Parathyroid adenoma (tissue), 2 donors: ENCODE measurements around the gene TECTB.

ENCODE experiments used
- H2AFZ ChIP-seq: fragments of 300-600 bp; sonication (generic); one replicate; pipeline ENCODE4 v1.7.0; 2017; ENCODE audit warnings: antibody characterized with exemption, mild to moderate bottlenecking
- H3K27ac ChIP-seq: fragments of 300-600 bp; sonication (generic); one replicate; pipeline ENCODE4 v1.7.0; 2017
- H3K27me3 ChIP-seq: fragments of 300-600 bp; sonication (generic); one replicate; pipeline ENCODE4 v1.7.0; 2017; ENCODE audit warnings: low read length; ENCODE audit not compliant: control insufficient read depth, insufficient read depth
- H3K36me3 ChIP-seq: fragments of 300-600 bp; sonication (generic); one replicate; pipeline ENCODE4 v1.7.0; 2017; ENCODE audit warnings: low read length; ENCODE audit not compliant: control insufficient read depth, insufficient read depth
- H3K4me1 ChIP-seq: fragments of 300-600 bp; sonication (generic); one replicate; pipeline ENCODE4 v1.7.0; 2017; ENCODE audit warnings: control low read depth
- H3K4me2 ChIP-seq: fragments of 300-600 bp; sonication (generic); one replicate; pipeline ENCODE4 v1.7.0; 2017; ENCODE audit warnings: low read length
- H3K4me3 ChIP-seq: fragments of 300-600 bp; sonication (generic); one replicate; pipeline ENCODE4 v1.7.0; 2017; ENCODE audit warnings: low read depth, low read length
- H3K79me2 ChIP-seq: fragments of 300-600 bp; sonication (generic); one replicate; pipeline ENCODE4 v1.7.0; 2017; ENCODE audit warnings: control low read depth
- H3K9ac ChIP-seq: fragments of 300-600 bp; sonication (generic); one replicate; pipeline ENCODE4 v1.7.0; 2017; ENCODE audit warnings: mild to moderate bottlenecking
- H3K9me3 ChIP-seq: fragments of 300-600 bp; sonication (generic); one replicate; pipeline ENCODE4 v1.7.0; 2017; ENCODE audit warnings: low read length; ENCODE audit not compliant: control insufficient read depth
- TF ChIP-seq, protein P1 (sequence below): fragments of 300-600 bp; sonication (generic); IDR thresholded peaks from one replicate; pipeline ENCODE4 v1.7.0; 2017; ENCODE audit warnings: antibody characterized with exemption, mild to moderate bottlenecking
- donor health status: primary hyperparathyroidism.

TECTB gene

DNA sequence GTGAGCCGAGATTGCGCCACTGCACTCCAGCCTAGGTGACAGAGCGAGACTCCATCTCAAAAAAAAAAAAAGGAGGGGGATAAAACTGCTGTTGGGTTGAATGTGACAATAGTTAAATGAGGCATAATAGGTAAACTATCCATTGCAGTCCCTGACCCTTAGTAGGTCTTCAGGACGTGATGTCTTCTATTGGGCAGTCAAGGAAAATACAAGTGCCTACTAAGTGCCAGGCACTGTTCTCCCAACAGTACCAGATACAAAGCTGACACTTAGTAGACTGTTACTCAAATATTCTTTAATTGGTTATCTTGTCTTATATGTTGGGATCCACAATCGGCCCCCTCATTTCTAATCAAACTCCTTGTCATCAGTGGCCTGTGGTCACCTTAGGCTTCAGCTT lies 63.6 kb downstream of the TECTB start:
- no peak overlapping the region for H3K27ac ChIP-seq
- no peak overlapping the region for H2AFZ ChIP-seq
- H3K4me2 ChIP-seq = no peak overlapping the region
- no peaks in the 10 kb centered on the region for H3K79me2 ChIP-seq
- no peaks in the 10 kb centered on the region for H3K4me1 ChIP-seq
- no peak overlapping the region for H3K4me3 ChIP-seq
- H3K36me3 ChIP-seq = no peaks in the 10 kb centered on the region
- H3K9ac ChIP-seq = no peak overlapping the region
- TF ChIP-seq, protein P1, sequence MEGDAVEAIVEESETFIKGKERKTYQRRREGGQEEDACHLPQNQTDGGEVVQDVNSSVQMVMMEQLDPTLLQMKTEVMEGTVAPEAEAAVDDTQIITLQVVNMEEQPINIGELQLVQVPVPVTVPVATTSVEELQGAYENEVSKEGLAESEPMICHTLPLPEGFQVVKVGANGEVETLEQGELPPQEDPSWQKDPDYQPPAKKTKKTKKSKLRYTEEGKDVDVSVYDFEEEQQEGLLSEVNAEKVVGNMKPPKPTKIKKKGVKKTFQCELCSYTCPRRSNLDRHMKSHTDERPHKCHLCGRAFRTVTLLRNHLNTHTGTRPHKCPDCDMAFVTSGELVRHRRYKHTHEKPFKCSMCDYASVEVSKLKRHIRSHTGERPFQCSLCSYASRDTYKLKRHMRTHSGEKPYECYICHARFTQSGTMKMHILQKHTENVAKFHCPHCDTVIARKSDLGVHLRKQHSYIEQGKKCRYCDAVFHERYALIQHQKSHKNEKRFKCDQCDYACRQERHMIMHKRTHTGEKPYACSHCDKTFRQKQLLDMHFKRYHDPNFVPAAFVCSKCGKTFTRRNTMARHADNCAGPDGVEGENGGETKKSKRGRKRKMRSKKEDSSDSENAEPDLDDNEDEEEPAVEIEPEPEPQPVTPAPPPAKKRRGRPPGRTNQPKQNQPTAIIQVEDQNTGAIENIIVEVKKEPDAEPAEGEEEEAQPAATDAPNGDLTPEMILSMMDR = no peak
- no peaks in the 10 kb centered on the region for H3K9me3 ChIP-seq
- no peaks in the 10 kb centered on the region for H3K27me3 ChIP-seq

DNA sequence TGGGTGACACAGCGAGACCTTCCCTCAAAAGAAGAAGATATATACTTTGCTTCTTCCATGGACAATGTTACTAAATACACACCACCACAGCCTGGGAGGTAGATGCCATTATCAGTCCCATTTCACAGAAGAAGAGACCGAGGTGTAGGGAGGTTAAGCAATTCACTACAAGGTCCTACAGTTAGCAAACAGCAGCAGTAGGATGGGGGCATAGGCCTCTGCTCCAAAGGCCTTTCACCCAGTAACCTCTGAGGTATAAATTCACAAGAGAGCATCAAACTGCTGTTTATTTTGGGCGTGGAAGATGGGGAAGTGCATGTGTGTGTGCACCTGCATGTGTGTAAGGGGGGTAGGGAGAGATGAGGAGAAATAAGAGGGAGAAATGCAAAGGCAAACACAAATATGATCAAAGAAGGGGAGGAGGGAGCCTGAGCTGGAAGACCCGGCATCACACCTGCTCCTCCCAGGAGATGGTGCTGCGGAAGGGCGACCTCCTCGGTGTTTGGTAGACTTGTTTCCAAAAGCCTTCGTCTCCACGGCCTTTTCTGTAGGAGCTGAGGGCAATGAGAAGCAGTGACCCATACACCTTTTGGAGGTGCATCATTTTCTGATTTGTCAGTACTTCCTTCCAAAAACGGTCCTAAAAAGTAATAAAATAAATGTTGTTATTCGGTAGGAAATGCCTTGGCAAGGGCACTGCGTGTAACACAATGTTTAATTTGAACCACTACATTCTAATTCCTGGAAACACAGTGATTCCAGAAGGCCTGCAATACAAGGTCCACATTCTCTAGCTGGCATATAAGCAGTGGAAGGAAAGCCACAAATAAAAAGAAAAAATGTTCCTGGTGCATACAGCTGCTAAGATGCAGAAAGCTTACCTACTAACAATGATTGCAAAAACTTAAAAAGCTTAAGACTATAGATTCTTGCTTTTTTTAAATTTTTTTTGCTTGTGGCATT lies 64.8 kb downstream of the TECTB start:
- TF ChIP-seq, protein P1 = no peak
- Histone ChIP-seq H3K4me3 (no peak overlapping the region), H2AFZ (no peak overlapping the region), H3K4me1 (no peaks in the 10 kb centered on the region), H3K36me3 (no peaks in the 10 kb centered on the region), H3K27ac (no peak overlapping the region), H3K27me3 (no peaks in the 10 kb centered on the region), H3K9ac (no peak overlapping the region), H3K4me2 (no peak overlapping the region), H3K9me3 (no peaks in the 10 kb centered on the region), H3K79me2 (no peaks in the 10 kb centered on the region)

GRCh38 chr10:112348759-112349158 lies 65.6 kb downstream of the TECTB start:
- no peak overlapping the region for H2AFZ ChIP-seq
- H3K4me1 ChIP-seq = no peaks in the 10 kb centered on the region
- TF ChIP-seq, protein P1 = no peak
- no peaks in the 10 kb centered on the region for H3K79me2 ChIP-seq
- no peak overlapping the region for H3K9ac ChIP-seq
- no peaks in the 10 kb centered on the region for H3K9me3 ChIP-seq
- H3K4me3 ChIP-seq = no peak overlapping the region
- no peaks in the 10 kb centered on the region for H3K36me3 ChIP-seq
- no peak overlapping the region for H3K4me2 ChIP-seq
- H3K27ac ChIP-seq = no peak overlapping the region
- no peaks in the 10 kb centered on the region for H3K27me3 ChIP-seq

DNA sequence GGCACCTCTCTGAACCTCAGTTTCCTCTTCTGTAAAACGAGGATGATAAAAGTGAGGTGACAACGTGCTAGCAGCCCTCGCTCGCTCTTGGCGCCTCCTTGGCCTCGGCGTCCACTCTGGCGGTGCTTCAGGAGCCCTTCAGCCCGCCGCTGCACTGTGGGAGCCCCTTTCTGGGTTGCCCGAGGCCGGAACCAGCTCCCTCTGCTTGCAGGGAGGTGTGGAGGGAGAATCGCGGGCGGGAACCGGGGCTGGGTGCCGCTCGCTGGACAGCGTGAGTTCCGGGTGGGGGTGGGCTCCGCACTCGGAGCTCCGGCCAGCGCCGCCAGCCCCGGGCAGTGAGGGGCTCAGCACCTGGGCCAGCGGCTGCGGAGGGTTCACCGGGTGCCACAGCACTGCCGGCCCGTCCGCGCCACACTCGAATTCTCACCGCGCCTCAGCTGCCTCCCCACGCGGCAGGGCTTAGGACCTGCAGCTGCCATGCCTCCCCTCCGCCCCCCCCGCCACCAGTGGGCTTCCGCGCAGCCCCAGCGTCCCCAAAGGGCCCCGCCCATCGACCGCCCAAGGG lies 66.4 kb downstream of the TECTB start:
- Histone ChIP-seq H3K9ac (no peak overlapping the region), H3K4me3 (no peak overlapping the region), H3K9me3 (no peaks in the 10 kb centered on the region), H3K27ac (no peak overlapping the region), H3K4me1 (no peaks in the 10 kb centered on the region), H3K4me2 (no peak overlapping the region), H3K27me3 (no peaks in the 10 kb centered on the region), H2AFZ (no peak overlapping the region), H3K79me2 (no peaks in the 10 kb centered on the region), H3K36me3 (no peaks in the 10 kb centered on the region)
- TF ChIP-seq, protein P1 = no peak
